Measurements from ENCODE around the gene SVOPL.

GRCh38 chr7:138590154-138590553 lies 111.0 kb downstream of the SVOPL start:
- TF ChIP-seq CTCF (IDR thresholded peaks at IDR 0.05; ENCODE audit: borderline replicate concordance, extremely low read depth, low read length, poor library complexity, severe bottlenecking): no peak
- no peak for TF ChIP-seq EZH2 (IDR thresholded peaks at IDR 0.05; ENCODE audit: borderline replicate concordance, low read depth, low read length, severe bottlenecking)
